Suprapubic skin (tissue), 3 donors: ENCODE results near the gene UBC.
"Not testable (repeated sequence)": the region's sequence is repeated elsewhere in the genome, so short reads cannot be mapped to it uniquely, and the experiment has no call there.

Experiments
- CTCF ChIP-seq, 2 donors: fragments of 200-600 bp in 1 of 2; fragments of 450-650 bp in 1 of 2; sonication (generic) in 1 of 2; IDR thresholded peaks; one replicate each; pipeline ENCODE4 v1.5.1; 2016 to 2019; ENCODE audit warnings: antibody characterized with exemption in 2 of 2, mild to moderate bottlenecking in 1 of 2, moderate library complexity in 1 of 2
- EP300 ChIP-seq: sonication (generic); formaldehyde crosslinking; IDR thresholded peaks from one replicate; pipeline ENCODE4 v1.6.1; 2017; ENCODE audit warnings: antibody characterized with exemption

- not testable (repeated sequence) for TF ChIP-seq EP300; CTCF (IDR thresholded peaks at IDR 0.05)
Observed at GRCh38 chr12:124918622-124918988, 4.2 kb upstream of the UBC start.
